ENCODE results near the gene CAMTA1. TPM values are rescaled to one million over a fixed set of nuclear protein-coding genes. Genes with fewer than 3 reads are reported as not detected.

The CAMTA1 gene
- total RNA-seq, 6 experiments from 2014 or later: 78.1 to 96.6 (median 86.1) TPM

GRCh38 chr1:6882414-6882813, 97.2 kb downstream of the CAMTA1 start:
- no peak for TF ChIP-seq CTCF (IDR thresholded peaks at IDR 0.05)
- Mint-ChIP-seq H3K36me3 (ENCODE audit: low read depth) (0 out of 2 replicates have a peak, but pooled peaks cover 2% of the 10 kb centered on the region), H3K27me3 (ENCODE audit: insufficient read depth) (no peaks in the 10 kb centered on the region; the same call in none of the 2 replicates), H3K9me3 (no peaks in the 10 kb centered on the region), H3K4me3 (no peak overlapping the region), H3K4me1 (ENCODE audit: low read depth) (peaks cover 7% of the 10 kb centered on the region), H3K27ac (no peak overlapping the region)
- no peak for DNase-seq

- no peak for TF ChIP-seq CTCF (IDR thresholded peaks at IDR 0.05)
- Mint-ChIP-seq H3K27me3 (ENCODE audit: insufficient read depth) (no peaks in the 10 kb centered on the region; the same call in none of the 2 replicates), H3K4me3 (no peak overlapping the region), H3K4me1 (ENCODE audit: low read depth) (peaks cover 25% of the 10 kb centered on the region), H3K27ac (no peak overlapping the region), H3K9me3 (no peaks in the 10 kb centered on the region), H3K36me3 (ENCODE audit: low read depth) (no peaks in the 10 kb centered on the region)
- no peak for DNase-seq
Observed at GRCh38 chr1:6884652-6885153, 99.4 kb downstream of the CAMTA1 start.

- Mint-ChIP-seq H3K9me3 (no peaks in the 10 kb centered on the region), H3K27me3 (ENCODE audit: insufficient read depth) (no peaks in the 10 kb centered on the region; the same call in none of the 2 replicates)
Observed at GRCh38 chr1:6885426-6885825, 100.2 kb downstream of the CAMTA1 start.

GRCh38 chr1:6886523-6886922, 101.3 kb downstream of the CAMTA1 start:
- Mint-ChIP-seq H3K4me3 (no peak overlapping the region), H3K36me3 (ENCODE audit: low read depth) (no peaks in the 10 kb centered on the region), H3K27ac (no peak overlapping the region), H3K4me1 (ENCODE audit: low read depth) (peaks cover 28% of the 10 kb centered on the region), H3K9me3 (no peaks in the 10 kb centered on the region), H3K27me3 (ENCODE audit: insufficient read depth) (no peaks in the 10 kb centered on the region; the same call in none of the 2 replicates)
- DNase-seq: no peak
- TF ChIP-seq CTCF (IDR thresholded peaks at IDR 0.05): no peak

More at GRCh38 chr1:6885426-6885825, 100.2 kb downstream of the CAMTA1 start:
- Mint-ChIP-seq H3K4me3 (no peak overlapping the region), H3K4me1 (ENCODE audit: low read depth) (peaks cover 28% of the 10 kb centered on the region), H3K36me3 (ENCODE audit: low read depth) (no peaks in the 10 kb centered on the region), H3K27ac (no peak overlapping the region)
- DNase-seq: no peak
- TF ChIP-seq CTCF (IDR thresholded peaks at IDR 0.05): no peak

GRCh38 chr1:6888268-6888667, 103.0 kb downstream of the CAMTA1 start:
- TF ChIP-seq CTCF (IDR thresholded peaks at IDR 0.05): 0 out of 2 replicates have a peak, but pooled peaks have one; percentile 18
- Mint-ChIP-seq H3K27ac (peak overlapping the region; percentile 22), H3K4me3 (no peak overlapping the region), H3K27me3 (ENCODE audit: insufficient read depth) (no peaks in the 10 kb centered on the region; the same call in none of the 2 replicates), H3K9me3 (no peaks in the 10 kb centered on the region), H3K4me1 (ENCODE audit: low read depth) (peaks cover 36% of the 10 kb centered on the region), H3K36me3 (ENCODE audit: low read depth) (no peaks in the 10 kb centered on the region)
- DNase-seq: peak; percentile 15
